HG03432 (cell line): Measurements from ENCODE around the gene CSNK1A1.
"Not testable (repeated sequence)": the region's sequence is repeated elsewhere in the genome, so short reads cannot be mapped to it uniquely, and the experiment has no call there.

ENCODE experiments used
- ATAC-seq: cut with Tn5 transposase; IDR thresholded peaks from one replicate; pipeline ENCODE4 v1.9.1; 2021; ENCODE audit warnings: mild to moderate bottlenecking, moderate library complexity; ENCODE audit not compliant: unreplicated experiment

CSNK1A1 gene

DNA sequence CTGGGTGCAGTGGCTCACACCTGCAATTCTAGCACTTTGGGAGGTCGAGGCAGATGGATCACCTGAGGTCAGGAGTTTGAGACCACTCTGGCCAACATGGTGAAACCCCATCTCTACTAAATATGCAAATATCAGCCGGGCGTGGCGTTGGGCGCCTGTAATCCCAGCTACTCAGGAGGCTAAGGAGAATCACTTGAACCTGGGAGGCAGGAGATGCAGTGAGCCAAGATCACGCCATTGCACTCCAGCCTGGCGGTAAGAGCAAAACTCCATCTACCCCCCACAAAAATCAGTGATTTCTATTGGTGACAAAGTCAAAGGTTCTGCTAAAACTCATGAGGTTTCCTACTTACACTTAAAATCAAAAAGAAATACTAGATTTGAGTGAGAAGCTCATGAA is 18.8 kb downstream of the CSNK1A1 start:
- ATAC-seq, result no peak

GRCh38 chr5:149529463-149529862 is 21.8 kb downstream of the CSNK1A1 start:
- no peak for ATAC-seq

DNA sequence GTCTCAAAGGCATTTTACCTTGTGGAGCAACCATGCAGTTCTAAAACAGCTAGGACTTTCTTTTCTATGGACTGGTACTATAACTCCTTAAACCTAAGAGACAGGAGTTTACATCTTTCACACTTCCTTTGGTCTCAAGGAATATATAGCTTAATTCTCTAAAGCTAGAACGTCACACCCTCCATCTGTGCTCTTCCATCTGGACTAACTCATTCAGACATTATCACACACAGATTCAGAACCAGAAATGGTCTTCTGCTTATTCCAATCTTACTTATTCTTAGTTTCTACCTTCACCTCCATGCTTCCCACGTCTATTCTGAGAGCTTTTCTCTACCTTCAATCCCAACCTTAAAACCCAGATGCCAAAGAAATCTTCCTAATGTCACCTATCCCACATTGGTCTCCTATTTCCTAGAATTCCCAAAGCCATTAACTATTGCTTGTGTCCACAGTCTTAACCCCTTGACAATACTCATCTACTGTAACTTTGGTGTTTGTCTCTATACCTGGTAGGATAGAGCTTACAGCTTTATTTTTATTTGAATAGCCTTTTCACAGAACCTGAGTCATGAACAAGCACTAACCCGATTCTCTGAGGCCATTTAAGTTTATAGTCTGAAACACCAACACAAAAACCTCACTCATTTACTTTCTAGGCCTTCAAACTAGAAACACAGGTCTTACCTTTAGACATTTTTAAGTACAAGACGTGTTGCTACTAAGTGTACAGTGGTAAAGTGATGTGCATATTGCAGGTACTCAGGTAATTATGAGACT is 22.8 kb downstream of the CSNK1A1 start:
- ATAC-seq, result no peak

DNA sequence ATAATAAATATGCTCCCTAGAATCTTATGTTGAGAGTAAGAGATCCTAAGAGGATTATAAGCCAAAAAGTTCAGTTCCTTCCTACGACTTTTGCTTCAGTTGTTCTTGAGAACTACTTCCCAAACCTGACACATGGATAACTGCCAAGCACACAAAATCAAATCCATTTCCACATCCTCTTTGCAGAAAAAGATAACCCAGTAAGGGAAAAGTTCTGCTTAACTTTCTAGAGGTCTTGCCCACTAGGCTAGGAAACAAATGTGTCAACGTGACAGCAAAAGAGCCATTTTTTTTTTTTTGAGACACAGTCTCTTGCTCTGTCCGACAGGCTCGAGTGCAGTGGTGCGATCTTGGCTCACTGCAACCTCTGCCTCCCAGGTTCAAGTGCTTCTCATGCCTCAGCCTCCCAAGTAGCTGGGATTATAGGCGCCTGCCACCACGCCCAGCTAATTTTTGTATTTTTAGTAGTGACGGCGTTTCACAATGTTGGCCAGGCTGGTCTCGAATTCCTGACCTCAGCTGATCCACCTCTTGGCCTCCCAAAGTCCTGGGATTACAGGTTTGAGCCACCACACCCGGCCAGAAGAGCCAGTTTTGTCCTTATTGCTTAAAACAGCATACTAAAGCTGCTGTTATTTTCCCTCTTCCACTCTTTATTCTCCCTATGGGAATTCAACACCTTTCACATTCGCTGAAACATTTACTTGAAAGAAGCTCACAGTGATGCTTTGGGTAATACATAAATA is 24.2 kb downstream of the CSNK1A1 start:
- no peak for ATAC-seq

DNA sequence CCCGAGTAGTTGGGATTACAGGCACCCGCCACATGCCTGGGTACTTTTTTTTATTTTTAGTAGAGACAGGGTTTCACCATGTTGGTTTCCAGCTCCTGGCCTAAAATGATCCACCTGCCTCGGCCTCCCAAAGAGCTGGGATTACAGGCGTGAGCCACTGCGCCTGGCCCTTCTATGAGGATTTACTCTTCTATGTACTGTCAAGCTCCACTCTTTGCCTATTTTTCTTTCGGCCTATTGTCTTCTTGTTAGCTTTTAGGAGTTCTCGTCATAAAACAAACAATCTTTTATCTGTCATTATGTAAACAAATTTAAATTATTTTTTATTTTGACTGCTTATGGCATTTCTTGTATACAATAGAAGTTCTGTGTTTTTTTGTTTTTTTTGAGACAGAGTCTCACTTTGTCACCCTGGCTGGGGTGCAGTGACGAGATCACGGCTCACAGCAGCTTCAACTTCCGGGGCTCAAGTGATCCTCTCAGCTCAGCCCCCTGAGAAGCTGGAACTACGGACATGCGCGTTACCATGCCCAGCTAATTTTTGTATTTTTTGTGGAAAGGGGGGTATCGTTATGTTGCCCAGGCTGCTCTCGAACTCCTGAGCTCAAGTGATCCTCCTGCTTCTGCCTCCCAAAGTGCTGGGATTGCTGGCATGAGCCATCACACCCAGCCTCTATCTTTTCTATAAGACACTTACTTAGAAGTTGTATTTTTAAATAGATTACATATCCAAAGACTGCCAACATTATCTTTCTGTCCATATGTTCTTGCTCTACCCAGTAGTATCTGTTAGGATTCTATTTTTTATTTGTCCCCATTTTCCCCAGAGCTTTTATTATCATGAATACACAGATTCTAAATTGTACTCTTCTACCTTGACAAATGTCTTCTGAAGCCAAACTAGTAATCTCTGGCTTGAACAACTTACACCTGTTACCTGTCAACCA is 29.2 kb downstream of the CSNK1A1 start:
- no peak for ATAC-seq

GRCh38 chr5:149519601-149520000 is 31.6 kb downstream of the CSNK1A1 start:
- no peak for ATAC-seq

- ATAC-seq, result no peak
Measured at GRCh38 chr5:149518620-149519019, 32.6 kb downstream of the CSNK1A1 start.

- ATAC-seq, result no peak
Measured at GRCh38 chr5:149517461-149518122, 33.6 kb downstream of the CSNK1A1 start.

DNA sequence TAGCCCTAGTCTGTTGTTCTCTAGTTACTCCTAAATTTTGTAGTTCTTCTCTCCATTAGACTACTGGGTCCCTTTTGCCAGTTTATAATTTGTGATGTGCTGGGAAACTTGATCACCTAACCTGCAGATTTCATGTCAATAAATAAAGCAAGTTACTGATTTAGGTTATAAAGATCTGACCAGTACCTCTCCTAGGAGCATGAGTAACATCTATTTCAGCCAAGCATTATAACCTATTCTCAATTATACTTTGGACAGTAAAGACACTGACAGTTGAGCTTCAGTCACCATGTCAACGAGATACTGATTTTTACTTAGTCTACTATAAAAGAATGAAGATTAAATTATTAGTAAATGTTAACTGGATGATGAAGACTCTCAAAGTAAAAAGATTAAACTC is 36.7 kb downstream of the CSNK1A1 start:
- no peak for ATAC-seq

DNA sequence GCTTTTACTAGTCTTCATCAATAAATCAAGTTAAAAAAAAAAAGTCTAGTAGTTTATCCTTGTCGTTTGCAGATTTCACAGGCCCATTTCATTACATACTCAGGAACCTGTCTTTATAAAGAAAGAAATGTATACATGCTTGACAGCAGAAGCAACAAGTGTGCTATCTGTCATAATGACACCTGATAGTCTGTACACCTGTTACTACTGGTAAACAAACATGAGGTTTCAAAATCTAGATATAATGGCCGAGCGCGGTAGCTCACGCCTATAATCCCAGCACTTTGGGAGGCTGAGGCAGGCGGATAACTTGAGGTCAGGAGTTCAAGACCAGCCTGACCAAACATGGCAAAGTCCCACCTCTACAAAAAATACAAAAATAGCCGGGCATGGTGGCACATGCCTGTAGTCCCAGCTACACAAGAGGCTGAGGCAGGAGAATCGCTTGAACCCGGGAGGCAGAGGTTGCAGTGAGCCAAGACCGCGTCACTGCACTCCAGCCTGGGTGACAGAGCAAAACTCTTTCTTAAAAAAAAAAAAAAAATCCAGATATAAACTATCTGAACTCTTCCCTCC is 37.8 kb downstream of the CSNK1A1 start:
- not testable (repeated sequence) for ATAC-seq

GRCh38 chr5:149510136-149510535 is 41.1 kb downstream of the CSNK1A1 start:
- ATAC-seq, result no peak

GRCh38 chr5:149504677-149505076 is 46.6 kb downstream of the CSNK1A1 start:
- ATAC-seq, result no peak

- ATAC-seq, result no peak
Measured at GRCh38 chr5:149503006-149503405, 48.2 kb downstream of the CSNK1A1 start.

- ATAC-seq, result no peak
Measured at GRCh38 chr5:149500922-149501582, 50.2 kb downstream of the CSNK1A1 start.

DNA sequence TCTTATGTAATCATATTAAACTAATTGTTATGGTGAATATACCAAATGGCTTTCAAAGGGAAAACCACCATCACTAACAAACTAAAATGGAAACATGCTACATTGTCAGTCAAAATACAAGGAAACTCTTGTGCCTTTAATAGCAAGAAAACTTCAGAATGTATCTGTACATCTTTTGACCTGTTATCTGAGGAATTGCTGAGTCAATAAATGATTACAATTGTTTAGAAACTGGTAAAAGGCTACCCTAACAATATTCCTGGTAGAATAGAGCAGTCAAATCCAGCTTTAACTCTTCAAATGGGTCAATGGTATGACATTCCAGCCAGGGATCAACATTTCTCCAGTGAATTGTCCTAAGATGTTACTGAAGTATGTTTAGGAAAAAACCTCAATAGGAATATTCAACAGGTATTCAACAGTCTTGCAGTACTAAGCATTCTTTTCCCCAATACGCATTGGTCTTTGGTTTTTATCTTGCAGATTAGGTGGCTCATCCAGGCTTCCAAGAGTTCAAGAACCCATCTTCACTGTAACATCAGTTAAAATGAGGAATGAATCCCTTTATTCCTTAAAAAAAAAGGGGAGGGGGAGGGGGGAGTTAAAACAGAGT is 52.4 kb downstream of the CSNK1A1 start:
- no peak for ATAC-seq

DNA sequence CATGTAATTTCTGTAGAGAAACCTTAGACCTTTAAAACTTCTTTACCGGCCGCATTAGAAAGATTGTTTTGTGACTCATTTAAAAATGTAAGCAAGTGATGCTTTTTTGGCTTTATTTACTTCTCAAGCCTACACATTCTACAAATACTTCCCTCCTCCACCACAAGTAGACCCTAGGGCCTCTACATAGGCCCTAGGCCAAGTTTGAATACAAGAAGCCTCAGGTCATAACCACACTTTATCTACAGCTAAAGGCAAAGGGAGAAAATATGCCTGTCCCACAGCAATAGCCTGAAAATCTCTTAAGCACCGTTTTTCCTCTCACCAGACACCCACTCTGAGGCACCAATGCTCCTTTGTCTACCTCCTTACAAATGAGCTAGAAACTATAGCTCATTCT is 53.9 kb downstream of the CSNK1A1 start:
- no peak for ATAC-seq

DNA sequence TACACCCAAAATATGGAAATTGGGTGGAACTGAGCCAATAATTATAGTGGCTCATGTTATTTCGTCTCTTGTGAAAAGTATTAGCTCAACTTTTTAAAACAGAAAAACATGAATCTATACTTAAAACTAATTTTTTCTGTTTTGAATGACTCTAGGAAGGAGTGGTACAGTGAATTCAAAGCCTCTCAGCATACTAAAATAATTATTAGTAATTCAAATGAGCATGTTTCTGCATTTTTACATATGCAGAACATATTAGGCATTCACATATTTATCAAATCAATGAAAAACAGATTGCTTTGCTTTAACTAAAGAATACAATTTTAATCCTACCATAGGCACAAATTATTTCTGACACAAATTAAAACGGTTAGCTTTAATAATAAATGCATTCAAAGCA is 54.3 kb downstream of the CSNK1A1 start:
- no peak for ATAC-seq

- no peak for ATAC-seq
Measured at GRCh38 chr5:149496166-149496565, 55.1 kb downstream of the CSNK1A1 start.

DNA sequence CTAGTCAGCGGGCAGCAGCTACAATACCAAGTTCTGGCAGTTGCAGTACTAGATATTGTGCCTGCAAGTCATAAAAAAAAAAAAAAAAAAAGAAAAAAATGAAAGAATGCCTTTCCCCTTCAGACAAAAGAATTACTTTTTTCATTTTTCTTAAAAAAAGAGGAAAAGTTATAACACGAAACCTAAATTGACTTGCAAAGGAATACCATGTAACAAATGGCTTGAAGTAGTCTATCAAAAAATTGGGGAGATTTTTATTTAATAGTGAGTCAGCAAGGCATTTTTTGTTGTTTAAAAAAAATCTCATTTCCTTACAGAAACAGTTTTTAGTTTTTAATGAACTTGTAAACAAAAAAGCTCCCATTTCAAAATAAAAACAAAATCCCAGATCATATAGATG is 55.6 kb downstream of the CSNK1A1 start:
- no peak for ATAC-seq
